ENCODE data around the gene OR6J1.
"Not testable (repeated sequence)": the region's sequence is repeated elsewhere in the genome, so short reads cannot be mapped to it uniquely, and the experiment has no call there.

Gene OR6J1

DNA sequence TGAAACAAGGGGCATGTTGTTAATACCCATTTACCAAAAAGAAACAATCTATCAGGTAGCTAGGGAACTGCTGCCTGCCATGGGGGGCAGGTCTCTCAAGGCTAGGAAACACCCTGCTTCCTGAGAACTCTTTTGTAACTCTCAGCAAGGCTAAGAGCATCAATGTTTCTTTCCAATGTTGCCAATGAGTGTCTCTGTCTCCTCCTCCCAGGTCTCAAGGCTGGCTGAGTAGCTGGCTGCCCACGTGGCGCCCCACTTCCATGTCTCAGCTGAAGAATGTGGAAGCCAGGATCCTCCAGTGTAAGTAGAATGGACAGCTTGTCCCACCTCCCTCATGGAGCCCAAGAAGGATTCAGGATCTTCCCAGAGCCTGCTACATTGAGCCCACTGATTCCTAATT, 42.7 kb downstream of the OR6J1 start:
- DNase-seq: no peak

GRCh38 chr14:22600027-22600426, 44.1 kb downstream of the OR6J1 start:
- DNase-seq: no peak

- no peak for DNase-seq
These were observed 44.8 kb downstream of the OR6J1 start for GRCh38 chr14:22599349-22599748.

DNA sequence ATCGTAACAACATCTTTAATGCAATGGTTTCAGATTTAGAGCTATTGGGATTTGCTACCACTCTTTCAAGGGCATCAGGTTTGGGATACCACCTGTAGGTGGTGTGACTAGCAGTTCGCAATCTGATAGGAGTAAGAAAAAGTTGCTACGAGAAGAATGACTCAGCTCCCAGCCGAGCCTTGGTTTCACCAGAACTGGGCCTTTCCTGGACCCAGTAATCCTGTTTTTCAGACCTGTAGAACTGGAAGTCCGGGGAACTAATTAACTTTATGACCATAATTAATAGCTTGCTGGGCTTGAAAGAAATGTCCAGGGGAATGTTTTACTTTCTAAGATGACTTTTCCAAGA, 45.3 kb downstream of the OR6J1 start:
- DNase-seq: peak; percentile 2

GRCh38 chr14:22598099-22598895, 45.9 kb downstream of the OR6J1 start, which contains the start of gene ABHD4:
Gene ABHD4, plus strand, starts transcription at chr14:22598300. Its CDS starts 7 bp downstream, at chr14:22598307.
- DNase-seq: peak; percentile 29

GRCh38 chr14:22597771-22598098, 46.4 kb downstream of the OR6J1 start:
- DNase-seq: no peak

DNA sequence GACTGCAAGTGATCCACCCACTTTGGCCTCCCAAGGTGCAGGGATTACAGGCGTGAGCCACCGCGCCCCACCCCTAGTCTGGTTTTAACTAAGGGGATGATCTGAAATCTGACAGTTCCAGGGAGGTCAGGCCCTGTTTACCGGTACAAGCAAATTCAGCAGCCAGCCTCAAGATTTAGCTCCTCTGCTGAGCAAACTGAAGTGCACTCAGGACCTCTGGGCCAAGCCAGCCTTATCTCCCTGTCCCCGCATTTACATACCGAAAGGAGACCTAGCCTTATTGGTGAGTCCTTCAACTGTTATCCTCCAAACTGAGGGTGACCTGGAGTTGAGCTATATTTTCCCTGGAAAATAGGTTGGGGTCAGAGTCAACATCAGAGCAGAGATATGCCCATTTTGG, 46.9 kb downstream of the OR6J1 start:
- no peak for DNase-seq

- DNase-seq: no peak
These were observed 47.7 kb downstream of the OR6J1 start for GRCh38 chr14:22596354-22596879.

GRCh38 chr14:22594156-22594716, 49.9 kb downstream of the OR6J1 start:
- no peak for DNase-seq

- no peak for DNase-seq
These were observed 50.6 kb downstream of the OR6J1 start for GRCh38 chr14:22593601-22594000.

- no peak for DNase-seq
These were observed 51.0 kb downstream of the OR6J1 start for GRCh38 chr14:22593189-22593588.

DNA sequence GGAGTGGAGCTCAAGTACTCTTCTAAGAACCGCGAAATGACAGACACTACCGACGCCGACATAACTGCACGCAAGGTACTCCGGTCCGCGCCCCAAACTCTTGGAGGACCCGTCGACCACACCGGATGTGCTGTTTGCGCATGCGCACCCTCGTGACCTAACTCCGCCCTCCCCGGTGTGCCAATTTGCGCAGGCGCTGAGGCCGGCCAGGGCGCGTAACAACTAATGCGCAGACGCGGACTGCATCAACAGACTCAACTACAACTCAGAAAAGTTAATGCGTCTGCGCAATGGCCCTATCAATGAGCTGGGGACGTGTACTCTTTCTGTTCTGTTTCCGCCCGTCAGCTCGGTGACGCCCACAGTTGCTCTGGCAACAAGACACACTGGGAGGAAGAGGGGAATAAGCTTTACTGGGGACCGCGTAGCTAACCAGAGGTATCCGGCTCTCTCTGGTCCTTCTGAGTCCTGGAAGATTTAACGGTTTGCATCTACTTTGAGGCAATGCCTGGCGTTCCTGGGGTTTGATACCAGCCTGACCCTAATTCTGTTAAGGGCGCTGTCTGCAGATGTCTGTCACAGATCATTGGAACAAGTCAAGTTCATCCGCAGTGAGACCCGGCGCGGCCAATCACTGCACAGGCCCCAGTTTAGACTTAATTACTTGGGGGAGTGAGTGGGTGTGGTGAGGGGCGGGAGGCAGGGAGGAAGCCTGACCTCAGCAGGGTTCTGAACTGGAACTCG, 54.9 kb downstream of the OR6J1 start, which contains the start of gene DAD1:
TSS of gene DAD1 (minus strand) at position 129 of the 744 bp plus-strand sequence. CDS start at position 62, 67 bp downstream.
- DNase-seq: peak; percentile 99

DNA sequence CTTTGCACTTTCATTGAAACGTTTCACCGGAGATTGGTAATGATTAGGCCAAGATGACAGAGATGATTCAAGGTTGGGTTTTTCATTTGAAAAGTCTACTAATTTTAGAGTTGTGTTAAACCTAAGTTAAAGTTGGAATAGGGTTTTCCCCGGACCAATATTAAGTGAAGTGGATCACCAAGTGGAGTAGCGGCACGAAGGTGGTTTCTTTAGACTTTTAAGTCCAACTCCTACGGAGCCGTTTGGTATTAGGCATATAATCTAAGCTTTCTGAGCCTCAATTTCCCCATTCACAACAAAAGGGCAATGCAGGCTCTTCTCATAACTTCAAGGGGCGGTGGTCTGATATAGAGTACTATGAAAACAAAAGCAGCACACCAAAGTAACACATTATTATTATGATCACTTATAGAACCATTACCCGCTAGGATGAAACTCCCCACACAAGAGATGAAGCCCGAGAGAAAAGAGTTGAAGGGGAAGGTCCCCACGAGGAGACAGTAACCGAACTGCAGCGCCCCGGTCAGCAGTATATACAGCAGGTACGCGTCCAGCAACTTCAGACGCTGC, 55.5 kb downstream of the OR6J1 start:
- no peak for DNase-seq

DNA sequence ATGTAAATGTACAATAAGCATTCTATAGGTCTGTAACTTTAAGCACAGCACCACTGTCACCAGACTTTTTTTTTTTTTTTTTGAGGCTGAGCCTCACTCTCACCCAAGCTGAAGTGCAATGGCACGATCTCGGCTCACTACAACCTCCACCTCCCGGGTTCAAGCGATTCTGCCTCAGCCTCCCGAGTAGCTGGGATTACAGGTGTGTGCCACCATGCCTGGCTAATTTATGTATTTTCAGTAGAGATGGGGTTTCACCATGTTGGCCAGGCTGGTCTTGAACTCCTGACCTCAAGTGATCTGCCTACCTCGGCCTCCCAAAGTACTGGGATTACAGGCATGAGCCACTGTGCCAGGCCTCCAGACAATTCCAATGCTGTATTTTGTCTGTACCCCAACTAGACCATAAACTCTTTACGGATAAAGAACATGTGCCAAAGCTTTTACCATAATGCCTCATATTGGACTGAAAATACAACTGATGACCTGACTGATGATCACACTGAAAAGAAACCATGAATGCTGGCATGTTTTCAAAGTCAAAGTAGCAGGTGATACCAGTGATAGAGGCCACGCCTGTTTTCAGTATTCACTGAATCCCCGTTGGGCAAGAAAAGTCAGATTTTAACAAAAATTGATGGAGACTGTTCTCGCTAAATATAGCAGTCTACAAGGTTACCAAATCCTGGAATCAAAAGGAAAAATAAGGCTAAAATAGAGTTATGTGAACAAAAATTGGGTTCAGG, 56.3 kb downstream of the OR6J1 start:
- DNase-seq: not testable (repeated sequence)

DNA sequence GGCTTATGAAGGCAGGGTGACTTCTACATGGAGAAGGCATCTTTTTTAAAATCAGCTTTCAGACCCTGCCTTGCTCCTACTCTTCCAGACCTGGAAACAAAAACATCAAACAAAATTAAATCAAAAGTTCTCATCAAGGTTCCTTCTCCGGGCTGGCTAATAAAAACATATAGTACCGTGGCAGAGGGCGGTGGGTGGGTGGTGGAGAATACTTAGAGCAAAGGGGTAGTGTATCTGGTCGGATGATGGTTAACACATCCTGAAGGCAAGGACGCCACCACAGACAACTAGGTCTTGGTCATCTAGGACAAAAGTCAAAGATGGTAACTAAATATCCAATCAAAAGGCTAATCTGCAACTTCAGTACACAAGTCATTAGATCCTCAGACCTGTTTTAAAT, 56.9 kb downstream of the OR6J1 start:
- no peak for DNase-seq

DNA sequence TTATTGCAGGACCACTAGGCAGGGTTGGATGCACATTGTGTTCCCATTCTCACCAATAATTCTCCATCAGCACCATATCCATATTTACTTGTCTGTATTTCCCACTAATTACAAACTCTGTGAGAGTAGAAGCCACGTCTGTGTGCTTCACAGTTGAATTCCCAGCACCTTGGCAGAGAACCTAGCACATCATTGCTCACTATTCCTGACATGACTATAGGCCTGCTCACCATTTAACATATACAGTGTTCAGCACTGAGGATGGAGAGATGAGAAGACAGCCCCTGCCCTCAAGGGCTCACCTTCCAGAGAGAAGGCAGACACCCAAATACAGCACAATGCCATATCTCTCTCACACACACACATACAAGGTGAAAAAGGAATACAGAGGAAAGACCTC, 60.2 kb downstream of the OR6J1 start:
- no peak for DNase-seq
